Liver (tissue), 3 donors: Measurements from ENCODE around the gene NOS1AP.

ENCODE experiments used
- EGR1 ChIP-seq, 2 donors: IDR thresholded peaks; 2 replicates each; pipeline ENCODE4 v1.6.1; 2016 to 2018; ENCODE audit warnings: antibody characterized with exemption in 2 of 2, low read depth in 2 of 2
- FOXA1 ChIP-seq: IDR thresholded peaks from 2 replicates; pipeline ENCODE4 v1.6.1; 2016; ENCODE audit warnings: antibody characterized with exemption
- GABPA ChIP-seq, 2 donors: IDR thresholded peaks in 1 of 2; conservative IDR thresholded peaks in 1 of 2; 2 replicates each; pipeline ENCODE4 v1.6.1; 2016; ENCODE audit warnings: antibody characterized with exemption in 2 of 2, mild to moderate bottlenecking in 1 of 2, moderate library complexity in 1 of 2
- JUND ChIP-seq, 2 donors: IDR thresholded peaks; 2 replicates each; pipeline ENCODE4 v1.6.1; 2016; ENCODE audit warnings: antibody characterized with exemption in 2 of 2
- MAX ChIP-seq: IDR thresholded peaks from 2 replicates; pipeline ENCODE4 v1.6.1; 2016; ENCODE audit warnings: antibody characterized with exemption
- RAD21 ChIP-seq, 2 donors: IDR thresholded peaks; 2 replicates each; pipeline ENCODE4 v1.6.1; 2016; ENCODE audit warnings: antibody characterized with exemption in 2 of 2, mild to moderate bottlenecking in 2 of 2
- RXRA ChIP-seq, 2 donors: IDR thresholded peaks; 2 replicates each; pipeline ENCODE4 v1.6.1; 2017 to 2018; ENCODE audit warnings: antibody characterized with exemption in 2 of 2, mild to moderate bottlenecking in 1 of 2
- SP1 ChIP-seq: IDR thresholded peaks from 2 replicates; pipeline ENCODE4 v1.6.1; 2018; ENCODE audit warnings: antibody characterized with exemption, mild to moderate bottlenecking
- TAF1 ChIP-seq: conservative IDR thresholded peaks from 2 replicates; pipeline ENCODE4 v1.6.1; 2016; ENCODE audit warnings: antibody characterized with exemption, mild to moderate bottlenecking
- YY1 ChIP-seq: IDR thresholded peaks from 2 replicates; pipeline ENCODE4 v1.6.1; 2016; ENCODE audit warnings: antibody characterized with exemption, mild to moderate bottlenecking
- TF ChIP-seq, protein P1 (sequence below): fragments of 150-350 bp; IDR thresholded peaks from 2 replicates; pipeline ENCODE4 v1.5.1; 2017; ENCODE audit warnings: improper control_type of control experiment, low read depth, low read length; ENCODE audit not compliant: missing input control
- TF ChIP-seq, protein P2 (sequence below): IDR thresholded peaks from 2 replicates; pipeline ENCODE4 v1.6.1; 2016; ENCODE audit warnings: antibody characterized with exemption, mild to moderate bottlenecking
- TF ChIP-seq, protein P3 (sequence below): IDR thresholded peaks from 2 replicates; pipeline ENCODE4 v1.6.1; 2016; ENCODE audit warnings: antibody characterized with exemption
- TF ChIP-seq, protein P4 (sequence below): IDR thresholded peaks from 2 replicates; pipeline ENCODE4 v1.6.1; 2016; ENCODE audit warnings: antibody characterized with exemption
- donor health status: healthy.
- donor health status: healthy.

- TF ChIP-seq, protein P1, sequence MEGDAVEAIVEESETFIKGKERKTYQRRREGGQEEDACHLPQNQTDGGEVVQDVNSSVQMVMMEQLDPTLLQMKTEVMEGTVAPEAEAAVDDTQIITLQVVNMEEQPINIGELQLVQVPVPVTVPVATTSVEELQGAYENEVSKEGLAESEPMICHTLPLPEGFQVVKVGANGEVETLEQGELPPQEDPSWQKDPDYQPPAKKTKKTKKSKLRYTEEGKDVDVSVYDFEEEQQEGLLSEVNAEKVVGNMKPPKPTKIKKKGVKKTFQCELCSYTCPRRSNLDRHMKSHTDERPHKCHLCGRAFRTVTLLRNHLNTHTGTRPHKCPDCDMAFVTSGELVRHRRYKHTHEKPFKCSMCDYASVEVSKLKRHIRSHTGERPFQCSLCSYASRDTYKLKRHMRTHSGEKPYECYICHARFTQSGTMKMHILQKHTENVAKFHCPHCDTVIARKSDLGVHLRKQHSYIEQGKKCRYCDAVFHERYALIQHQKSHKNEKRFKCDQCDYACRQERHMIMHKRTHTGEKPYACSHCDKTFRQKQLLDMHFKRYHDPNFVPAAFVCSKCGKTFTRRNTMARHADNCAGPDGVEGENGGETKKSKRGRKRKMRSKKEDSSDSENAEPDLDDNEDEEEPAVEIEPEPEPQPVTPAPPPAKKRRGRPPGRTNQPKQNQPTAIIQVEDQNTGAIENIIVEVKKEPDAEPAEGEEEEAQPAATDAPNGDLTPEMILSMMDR = no peak
- TF ChIP-seq MAX (no peak), GABPA (IDR thresholded peaks at IDR 0.05 in 1 of 2, conservative IDR thresholded peaks at IDR 0.05 in 1 of 2) (no peak), TAF1 (no peak), FOXA1 (no peak), RAD21 (IDR thresholded peaks at IDR 0.05) (no peak), SP1 (no peak), JUND (IDR thresholded peaks at IDR 0.05) (no peak), RXRA (IDR thresholded peaks at IDR 0.05) (no peak), YY1 (no peak), EGR1 (IDR thresholded peaks at IDR 0.05; ENCODE audit: low read depth in 2 of 2) (no peak)
- TF ChIP-seq, protein P2, sequence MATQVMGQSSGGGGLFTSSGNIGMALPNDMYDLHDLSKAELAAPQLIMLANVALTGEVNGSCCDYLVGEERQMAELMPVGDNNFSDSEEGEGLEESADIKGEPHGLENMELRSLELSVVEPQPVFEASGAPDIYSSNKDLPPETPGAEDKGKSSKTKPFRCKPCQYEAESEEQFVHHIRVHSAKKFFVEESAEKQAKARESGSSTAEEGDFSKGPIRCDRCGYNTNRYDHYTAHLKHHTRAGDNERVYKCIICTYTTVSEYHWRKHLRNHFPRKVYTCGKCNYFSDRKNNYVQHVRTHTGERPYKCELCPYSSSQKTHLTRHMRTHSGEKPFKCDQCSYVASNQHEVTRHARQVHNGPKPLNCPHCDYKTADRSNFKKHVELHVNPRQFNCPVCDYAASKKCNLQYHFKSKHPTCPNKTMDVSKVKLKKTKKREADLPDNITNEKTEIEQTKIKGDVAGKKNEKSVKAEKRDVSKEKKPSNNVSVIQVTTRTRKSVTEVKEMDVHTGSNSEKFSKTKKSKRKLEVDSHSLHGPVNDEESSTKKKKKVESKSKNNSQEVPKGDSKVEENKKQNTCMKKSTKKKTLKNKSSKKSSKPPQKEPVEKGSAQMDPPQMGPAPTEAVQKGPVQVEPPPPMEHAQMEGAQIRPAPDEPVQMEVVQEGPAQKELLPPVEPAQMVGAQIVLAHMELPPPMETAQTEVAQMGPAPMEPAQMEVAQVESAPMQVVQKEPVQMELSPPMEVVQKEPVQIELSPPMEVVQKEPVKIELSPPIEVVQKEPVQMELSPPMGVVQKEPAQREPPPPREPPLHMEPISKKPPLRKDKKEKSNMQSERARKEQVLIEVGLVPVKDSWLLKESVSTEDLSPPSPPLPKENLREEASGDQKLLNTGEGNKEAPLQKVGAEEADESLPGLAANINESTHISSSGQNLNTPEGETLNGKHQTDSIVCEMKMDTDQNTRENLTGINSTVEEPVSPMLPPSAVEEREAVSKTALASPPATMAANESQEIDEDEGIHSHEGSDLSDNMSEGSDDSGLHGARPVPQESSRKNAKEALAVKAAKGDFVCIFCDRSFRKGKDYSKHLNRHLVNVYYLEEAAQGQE = no peak
- TF ChIP-seq, protein P3, sequence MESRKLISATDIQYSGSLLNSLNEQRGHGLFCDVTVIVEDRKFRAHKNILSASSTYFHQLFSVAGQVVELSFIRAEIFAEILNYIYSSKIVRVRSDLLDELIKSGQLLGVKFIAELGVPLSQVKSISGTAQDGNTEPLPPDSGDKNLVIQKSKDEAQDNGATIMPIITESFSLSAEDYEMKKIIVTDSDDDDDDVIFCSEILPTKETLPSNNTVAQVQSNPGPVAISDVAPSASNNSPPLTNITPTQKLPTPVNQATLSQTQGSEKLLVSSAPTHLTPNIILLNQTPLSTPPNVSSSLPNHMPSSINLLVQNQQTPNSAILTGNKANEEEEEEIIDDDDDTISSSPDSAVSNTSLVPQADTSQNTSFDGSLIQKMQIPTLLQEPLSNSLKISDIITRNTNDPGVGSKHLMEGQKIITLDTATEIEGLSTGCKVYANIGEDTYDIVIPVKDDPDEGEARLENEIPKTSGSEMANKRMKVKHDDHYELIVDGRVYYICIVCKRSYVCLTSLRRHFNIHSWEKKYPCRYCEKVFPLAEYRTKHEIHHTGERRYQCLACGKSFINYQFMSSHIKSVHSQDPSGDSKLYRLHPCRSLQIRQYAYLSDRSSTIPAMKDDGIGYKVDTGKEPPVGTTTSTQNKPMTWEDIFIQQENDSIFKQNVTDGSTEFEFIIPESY = no peak
- TF ChIP-seq, protein P4, sequence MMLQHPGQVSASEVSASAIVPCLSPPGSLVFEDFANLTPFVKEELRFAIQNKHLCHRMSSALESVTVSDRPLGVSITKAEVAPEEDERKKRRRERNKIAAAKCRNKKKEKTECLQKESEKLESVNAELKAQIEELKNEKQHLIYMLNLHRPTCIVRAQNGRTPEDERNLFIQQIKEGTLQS = no peak
These were observed 190.5 kb downstream of the NOS1AP start for GRCh38 chr1:162259894-162260455.
